ENCODE results near the gene WDR55.
"Not testable (repeated sequence)": the region's sequence is repeated elsewhere in the genome, so short reads cannot be mapped to it uniquely, and the experiment has no call there.

The WDR55 gene

DNA sequence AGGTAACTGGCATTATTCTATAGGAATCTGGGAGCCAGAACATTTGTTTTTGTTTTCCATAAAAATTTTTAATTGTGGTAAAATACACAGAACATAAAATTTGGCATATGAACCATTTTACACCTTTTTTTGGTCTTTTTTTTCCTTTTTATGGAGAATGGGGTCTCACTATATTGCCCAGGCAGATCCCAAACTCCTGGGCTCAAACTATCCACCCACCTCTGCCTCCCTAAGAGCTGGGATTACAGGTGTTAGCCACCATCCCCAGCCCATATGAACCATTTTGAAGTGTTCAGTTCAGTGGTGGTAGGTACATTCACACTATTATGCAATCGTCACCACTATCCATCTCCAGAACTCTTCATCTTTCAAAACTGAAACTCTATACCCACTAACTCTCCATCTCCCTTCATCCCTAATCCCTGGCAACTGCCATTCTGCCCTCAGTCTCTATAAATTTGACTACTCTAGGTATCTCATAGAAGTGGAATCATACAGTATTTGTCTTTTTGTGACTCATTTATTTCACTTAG lies 48.9 kb downstream of the WDR55 start:
- DNase-seq: no peak

DNA sequence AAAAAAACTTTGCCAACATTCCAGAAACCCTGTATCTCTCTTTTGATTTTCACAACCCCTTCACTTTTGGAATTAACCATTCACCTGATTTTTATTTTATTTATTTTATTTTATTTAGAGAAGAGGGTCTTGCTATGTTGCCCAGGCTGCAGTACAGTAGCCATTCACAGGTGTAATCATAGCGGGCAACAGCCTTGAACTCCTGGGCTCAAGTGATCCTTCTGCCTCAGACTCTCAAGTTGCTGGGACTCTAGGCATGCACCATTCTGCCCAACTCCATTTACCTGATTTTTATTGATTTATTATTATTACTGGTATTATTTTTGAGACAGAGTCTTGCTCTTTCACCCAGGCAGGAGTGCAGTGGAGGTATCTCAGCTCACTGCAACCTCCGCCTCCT lies 51.5 kb downstream of the WDR55 start:
- not testable (repeated sequence) for DNase-seq

DNA sequence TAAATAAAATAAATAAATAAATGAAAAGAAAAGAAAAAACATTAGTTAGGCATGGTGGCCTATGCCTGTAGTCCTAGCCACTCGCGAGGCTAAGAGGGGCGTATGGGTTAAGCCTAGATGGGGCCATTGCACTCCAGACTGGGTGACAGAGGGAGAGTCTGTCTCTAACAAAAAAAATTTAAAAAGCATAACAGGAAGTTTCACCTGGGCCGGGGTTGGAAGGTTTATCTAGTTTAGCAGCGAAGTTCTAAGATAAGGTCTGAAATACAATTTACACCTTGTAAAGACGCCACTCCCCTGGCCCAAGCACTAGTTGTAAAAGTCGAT lies 53.5 kb downstream of the WDR55 start:
- DNase-seq: no peak

DNA sequence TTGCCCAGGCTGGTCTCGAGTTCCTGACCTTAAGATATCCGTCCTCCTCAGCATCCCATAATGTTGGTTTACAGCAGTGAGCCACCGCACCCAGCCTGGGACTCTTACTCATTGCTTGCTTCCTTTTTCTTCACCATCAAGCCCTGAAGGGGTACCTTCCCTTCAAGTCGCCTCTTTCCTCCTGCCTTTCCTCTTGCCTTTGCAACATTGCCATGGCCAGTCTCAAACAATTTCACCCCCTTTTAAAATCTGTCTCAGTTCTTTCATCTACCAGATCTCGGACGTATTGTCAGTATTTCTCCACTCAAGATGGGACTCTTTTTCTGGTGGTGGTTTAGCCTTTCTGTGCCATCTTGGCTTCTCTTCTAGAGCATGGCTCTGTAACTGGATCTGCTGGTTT lies 56.0 kb downstream of the WDR55 start:
- not testable (repeated sequence) for DNase-seq

DNA sequence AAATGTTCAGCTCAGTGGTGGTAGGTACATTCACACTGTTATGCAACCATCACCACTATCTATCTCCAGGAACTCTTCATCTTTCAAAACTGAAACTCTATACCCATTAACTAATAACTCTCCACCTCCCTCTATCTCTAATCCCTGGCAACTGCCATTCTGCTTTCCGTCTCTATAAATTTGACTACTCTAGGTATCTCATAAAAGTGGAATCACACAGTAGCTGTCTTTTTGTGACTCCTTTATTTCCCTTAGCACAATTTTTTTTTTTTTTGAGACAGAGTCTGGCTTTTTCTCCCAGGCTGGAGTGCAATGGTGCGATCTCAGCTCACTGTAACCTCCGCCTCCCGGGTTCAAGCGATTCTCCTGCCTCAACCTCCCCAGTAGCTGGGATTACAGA lies 56.7 kb downstream of the WDR55 start:
- DNase-seq: not testable (repeated sequence)
